Measurements from ENCODE around the gene NES. TPM values are rescaled to one million over a fixed set of nuclear protein-coding genes. Genes with fewer than 3 reads are reported as not detected.

NES gene
- total RNA-seq, 1 donor from 2014 or later: 94.7 TPM

- DNase-seq (peak; percentile 79), ATAC-seq (peak; percentile 66)
- intact Hi-C loops (cut with micrococcal nuclease): no loop called here
These were observed 28.9 kb upstream of the NES start for GRCh38 chr1:156705918-156706656.

GRCh38 chr1:156705321-156705917 lies 28.2 kb upstream of the NES start, which contains the start of gene CRABP2:
Gene CRABP2 (minus strand): TSS chr1:156705583. CDS start chr1:156705446, 137 bp downstream.
- peak; percentile 45 for DNase-seq
- peak; percentile 4 for ATAC-seq
- intact Hi-C loops (cut with micrococcal nuclease): no loop called here

- DNase-seq (peak; percentile 49), ATAC-seq (no peak)
- intact Hi-C loops (cut with micrococcal nuclease): no loop called here
These were observed 27.7 kb upstream of the NES start for GRCh38 chr1:156704930-156705320.

GRCh38 chr1:156704166-156704711 lies 27.0 kb upstream of the NES start:
- DNase-seq (no peak), ATAC-seq (no peak)
- intact Hi-C loops (cut with micrococcal nuclease): no loop called here

GRCh38 chr1:156703741-156704140 lies 26.5 kb upstream of the NES start:
- ATAC-seq (no peak), DNase-seq (no peak)
- intact Hi-C loops (cut with micrococcal nuclease): no loop called here

GRCh38 chr1:156703336-156703735 lies 26.1 kb upstream of the NES start:
- DNase-seq: no peak
- no peak for ATAC-seq
- intact Hi-C loops (cut with micrococcal nuclease): no loop called here

- DNase-seq (no peak), ATAC-seq (no peak)
- intact Hi-C loops (cut with micrococcal nuclease): no loop called here
These were observed 23.7 kb upstream of the NES start for GRCh38 chr1:156700736-156701531.

GRCh38 chr1:156698995-156699394 lies 21.8 kb upstream of the NES start:
- no peak for ATAC-seq
- no peak for DNase-seq
- intact Hi-C loops (cut with micrococcal nuclease): no loop called here

GRCh38 chr1:156697481-156697880 lies 20.3 kb upstream of the NES start:
- ATAC-seq: no peak
- intact Hi-C loops (cut with micrococcal nuclease): no loop called here
- DNase-seq: no peak

GRCh38 chr1:156696755-156697154 lies 19.5 kb upstream of the NES start:
- ATAC-seq (no peak), DNase-seq (no peak)
- intact Hi-C loops (cut with micrococcal nuclease): no loop called here

- intact Hi-C loops (cut with micrococcal nuclease): no loop called here
- ATAC-seq (no peak), DNase-seq (no peak)
These were observed 17.4 kb upstream of the NES start for GRCh38 chr1:156694690-156694962.

GRCh38 chr1:156693848-156694689 lies 16.9 kb upstream of the NES start:
- intact Hi-C loops (cut with micrococcal nuclease): no loop called here
- ATAC-seq (no peak), DNase-seq (no peak)

- ATAC-seq (no peak), DNase-seq (no peak)
- intact Hi-C loops (cut with micrococcal nuclease): no loop called here
These were observed 16.0 kb upstream of the NES start for GRCh38 chr1:156692925-156693847.

GRCh38 chr1:156692441-156692924 lies 15.3 kb upstream of the NES start:
- intact Hi-C loops (cut with micrococcal nuclease): no loop called here
- no peak for ATAC-seq

GRCh38 chr1:156691665-156692440 lies 14.6 kb upstream of the NES start:
- intact Hi-C loops (cut with micrococcal nuclease): no loop called here
- no peak for DNase-seq
- no peak for ATAC-seq

More at GRCh38 chr1:156692441-156692924, 15.3 kb upstream of the NES start:
- DNase-seq: no peak

- ATAC-seq (no peak), DNase-seq (no peak)
- intact Hi-C loops (cut with micrococcal nuclease): no loop called here
These were observed 14.0 kb upstream of the NES start for GRCh38 chr1:156691191-156691590.

- no peak for ATAC-seq
- intact Hi-C loops (cut with micrococcal nuclease): no loop called here
- DNase-seq: no peak
These were observed 13.4 kb upstream of the NES start for GRCh38 chr1:156690675-156691036.

All from left ventricle myocardium superior (tissue), 1 donor.